ENCODE data around the gene TSSK2.
"Not testable (repeated sequence)": the region's sequence is repeated elsewhere in the genome, so short reads cannot be mapped to it uniquely, and the experiment has no call there.

TSSK2 gene

DNA sequence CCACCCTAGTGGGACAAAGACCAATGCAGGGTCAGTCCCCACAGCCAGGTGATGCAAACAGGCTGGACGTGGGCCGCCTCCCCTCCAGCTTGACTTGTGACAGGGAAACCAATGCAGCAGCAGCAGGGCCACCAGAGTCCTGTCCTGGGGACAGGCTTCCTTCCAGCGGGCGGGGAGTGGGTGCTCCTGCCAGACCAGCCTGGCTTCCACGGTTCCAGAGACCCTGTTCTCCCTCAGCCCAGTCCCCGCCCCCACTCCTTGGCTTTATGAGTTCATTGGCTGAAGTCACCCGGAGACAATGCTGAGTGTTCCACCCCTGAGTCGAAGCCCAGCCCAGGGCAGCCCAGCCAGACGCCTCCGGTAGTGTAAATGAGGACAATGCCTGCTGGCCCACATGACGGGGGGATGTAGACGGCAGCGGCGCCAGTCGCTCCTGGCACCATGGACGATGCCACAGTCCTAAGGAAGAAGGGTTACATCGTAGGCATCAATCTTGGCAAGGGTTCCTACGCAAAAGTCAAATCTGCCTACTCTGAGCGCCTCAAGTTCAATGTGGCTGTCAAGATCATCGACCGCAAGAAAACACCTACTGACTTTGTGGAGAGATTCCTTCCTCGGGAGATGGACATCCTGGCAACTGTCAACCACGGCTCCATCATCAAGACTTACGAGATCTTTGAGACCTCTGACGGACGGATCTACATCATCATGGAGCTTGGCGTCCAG, at the start of gene TSSK2:
Gene TSSK2 (plus strand): TSS at position 350 of the 726 bp plus-strand sequence. CDS start 92 bp downstream, at position 442.
- DNase-seq = no peak

DNA sequence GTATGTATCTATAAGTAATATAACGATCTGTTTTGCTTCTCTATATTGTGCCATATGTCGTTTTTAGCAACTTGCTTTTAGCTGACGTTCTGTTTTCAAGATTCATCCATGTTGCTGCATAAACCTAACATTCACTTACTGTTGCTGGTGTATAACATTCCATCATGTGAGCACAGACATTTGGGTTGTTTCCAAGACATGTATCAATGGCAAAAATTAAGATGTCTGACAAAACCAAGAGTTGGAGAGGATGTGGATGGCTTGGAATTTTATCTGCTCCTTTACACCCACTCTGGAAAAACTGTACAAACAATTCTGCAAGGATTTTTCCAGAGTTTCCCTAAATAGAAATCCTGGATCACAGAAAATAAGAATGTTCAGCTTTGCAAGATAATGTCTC, 49.8 kb upstream of the TSSK2 start:
- DNase-seq = no peak

DNA sequence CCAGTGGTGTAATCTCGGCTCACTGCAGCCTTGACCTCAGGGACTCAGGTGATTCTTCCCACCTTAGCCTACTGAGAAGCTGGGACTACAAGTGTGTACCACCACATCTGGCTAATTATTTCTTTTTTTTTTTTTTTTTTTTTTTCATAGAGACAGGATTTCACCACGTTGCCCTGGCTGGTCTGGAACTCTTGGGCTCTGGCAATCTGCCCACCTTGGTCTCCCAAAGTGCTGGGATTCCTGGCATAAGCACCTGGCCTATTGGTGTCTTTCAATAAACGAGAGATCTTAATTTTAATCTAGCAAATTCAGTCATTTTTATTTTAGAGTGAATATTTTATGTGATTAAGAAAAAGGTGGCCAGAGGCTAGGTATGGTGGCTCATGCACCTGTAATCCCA, 49.0 kb upstream of the TSSK2 start:
- no peak for DNase-seq

DNA sequence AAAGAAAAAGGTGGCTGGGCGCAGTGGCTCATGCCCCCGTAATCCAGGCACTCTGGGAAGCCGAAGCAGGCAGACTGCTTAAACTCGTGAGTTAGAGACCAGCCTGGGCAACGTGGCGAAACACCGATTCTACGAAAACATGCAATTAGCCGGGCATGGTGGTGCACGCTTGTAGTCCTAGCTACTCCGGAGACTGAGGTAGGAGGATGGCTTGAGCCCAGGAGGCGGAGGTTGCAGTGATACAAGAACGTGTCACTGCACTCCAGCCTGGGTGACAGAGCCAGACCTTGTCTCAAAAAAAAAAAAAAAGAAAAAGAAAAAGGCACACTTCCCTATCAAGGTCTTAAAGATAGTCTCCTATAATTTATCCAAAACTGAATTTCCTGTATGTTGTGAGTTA, 48.3 kb upstream of the TSSK2 start:
- no peak for DNase-seq

DNA sequence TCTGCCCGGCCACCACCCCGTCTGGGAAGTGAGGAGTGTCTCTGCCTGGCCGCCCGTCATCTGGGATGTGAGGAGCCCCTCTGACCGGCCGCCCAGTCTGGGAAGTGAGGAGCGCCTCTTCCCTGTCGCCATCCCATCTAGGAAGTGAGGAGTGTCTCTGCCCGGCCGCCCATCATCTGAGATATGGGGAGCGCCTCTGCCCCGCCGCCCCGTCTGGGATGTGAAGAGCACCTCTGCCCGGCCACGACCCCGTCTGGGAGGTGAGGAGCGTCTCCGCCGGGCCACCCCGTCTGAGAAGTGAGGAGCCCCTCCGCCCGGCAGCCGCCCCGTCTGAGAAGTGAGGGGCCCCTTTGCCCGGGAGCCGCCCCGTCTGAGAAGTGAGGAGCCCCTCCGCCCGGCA, 47.0 kb upstream of the TSSK2 start:
- not testable (repeated sequence) for DNase-seq

DNA sequence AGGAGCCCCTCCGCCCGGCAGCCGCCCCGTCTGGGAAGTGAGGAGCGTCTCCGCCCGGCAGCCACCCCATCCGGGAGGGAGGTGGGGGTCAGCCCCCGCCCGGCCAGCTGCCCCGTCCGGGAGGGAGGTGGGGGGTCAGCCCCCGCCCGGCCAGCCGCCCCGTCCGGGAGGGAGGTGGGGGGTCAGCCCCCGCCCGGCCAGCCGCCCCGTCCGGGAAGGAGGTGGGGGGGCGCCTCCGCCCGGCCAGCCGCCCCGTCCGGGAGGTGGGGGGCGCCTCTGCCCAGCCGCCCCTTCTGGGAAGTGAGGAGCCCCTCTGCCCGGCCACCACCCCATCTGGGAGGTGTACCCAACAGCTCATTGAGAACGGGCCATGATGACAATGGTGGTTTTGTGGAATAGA, 46.5 kb upstream of the TSSK2 start:
- DNase-seq = not testable (repeated sequence)

DNA sequence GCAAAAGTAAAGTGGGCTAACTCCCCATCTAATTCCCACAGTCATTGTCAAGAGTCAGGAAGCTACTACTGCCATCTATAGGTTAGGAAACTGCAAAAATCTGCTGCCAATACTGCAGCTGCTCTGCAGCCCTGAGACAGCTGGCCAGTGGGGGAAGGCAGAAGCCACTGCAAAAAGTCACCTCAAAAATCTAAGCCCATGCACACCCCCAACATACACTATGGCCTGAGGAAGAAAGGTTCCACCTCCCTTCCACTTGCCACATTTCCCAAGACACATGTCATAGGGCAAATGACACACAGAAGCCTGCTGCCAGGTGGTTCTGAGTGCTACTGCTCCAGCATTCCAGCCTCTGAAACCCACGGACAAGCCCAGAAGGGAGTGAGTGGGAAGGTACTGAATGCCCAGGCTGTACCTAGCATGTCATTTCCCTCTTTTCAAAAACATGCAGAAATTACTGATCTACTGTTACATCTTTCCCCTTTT, 45.8 kb upstream of the TSSK2 start:
- no peak for DNase-seq

DNA sequence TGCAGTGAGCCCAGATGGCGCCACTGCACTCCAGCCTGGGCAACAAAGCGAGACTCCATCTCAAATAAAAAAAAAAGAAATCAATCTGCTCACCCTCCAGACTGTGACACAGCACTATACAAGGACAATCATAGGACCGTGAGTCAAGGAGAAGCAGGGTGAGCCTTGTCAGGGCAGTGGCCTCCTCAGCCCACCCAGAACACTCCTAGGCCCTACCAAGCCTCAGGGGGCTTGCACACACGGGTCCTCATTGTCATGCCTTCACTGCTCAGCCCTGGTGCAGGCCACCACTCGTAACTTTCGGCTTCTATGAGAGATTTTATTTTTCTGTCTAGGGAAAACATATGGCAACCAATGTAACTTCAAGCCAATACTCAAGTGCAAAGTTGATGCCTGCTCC, 44.7 kb upstream of the TSSK2 start:
- DNase-seq = no peak

DNA sequence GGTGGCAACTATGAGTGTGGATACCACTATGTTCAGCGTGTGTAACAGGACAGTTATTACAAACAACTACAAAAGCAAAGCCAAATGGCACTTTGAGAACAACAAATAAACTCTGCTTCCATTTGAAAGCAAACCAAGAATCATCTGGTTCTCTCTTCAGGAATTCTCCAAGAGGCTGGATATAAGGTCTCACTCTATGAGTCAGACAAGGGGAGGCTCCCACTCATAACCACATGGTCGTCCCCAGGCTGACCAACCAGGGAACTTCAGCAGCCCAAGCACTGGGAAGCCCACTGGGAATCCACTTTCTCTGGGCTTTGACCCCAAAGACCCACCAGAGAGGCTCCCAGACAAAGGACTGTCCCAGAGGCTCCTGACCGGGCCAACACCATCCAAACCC, 44.2 kb upstream of the TSSK2 start:
- DNase-seq = no peak

DNA sequence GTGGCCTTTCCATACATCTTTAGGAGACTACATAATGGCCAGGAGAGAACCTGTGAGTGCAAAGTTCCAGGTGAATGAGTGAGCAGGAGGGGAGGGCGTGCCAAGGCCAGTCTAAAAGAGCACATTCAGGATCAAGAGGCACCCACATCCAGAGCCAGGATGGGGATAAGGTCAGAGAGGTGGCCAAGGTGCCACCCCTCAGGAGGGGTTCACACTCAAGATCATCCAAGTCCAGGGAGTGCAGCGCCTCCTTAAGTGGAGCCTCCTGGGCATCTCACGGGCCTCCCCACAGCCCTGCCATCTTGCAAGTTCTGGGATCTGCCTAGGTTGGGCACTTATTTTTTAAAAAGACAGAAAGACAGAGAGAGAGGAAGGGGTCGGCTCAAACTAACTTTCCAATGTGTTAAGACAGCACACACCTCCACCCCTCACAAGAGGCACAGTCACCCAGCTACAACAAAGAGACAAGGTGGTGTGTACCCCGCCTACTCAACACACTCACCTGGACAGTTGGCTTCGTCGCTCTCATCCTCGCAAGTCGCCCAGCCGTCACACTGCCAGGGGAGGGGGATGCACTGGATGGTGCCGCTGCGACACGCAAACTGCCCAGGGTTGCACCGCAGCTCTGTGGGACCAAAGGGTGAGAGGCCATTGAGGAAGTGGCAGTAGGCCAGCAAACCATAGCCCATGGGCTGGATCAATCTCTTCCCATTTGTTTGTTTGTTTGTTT, 42.1 kb upstream of the TSSK2 start:
- DNase-seq = no peak

DNA sequence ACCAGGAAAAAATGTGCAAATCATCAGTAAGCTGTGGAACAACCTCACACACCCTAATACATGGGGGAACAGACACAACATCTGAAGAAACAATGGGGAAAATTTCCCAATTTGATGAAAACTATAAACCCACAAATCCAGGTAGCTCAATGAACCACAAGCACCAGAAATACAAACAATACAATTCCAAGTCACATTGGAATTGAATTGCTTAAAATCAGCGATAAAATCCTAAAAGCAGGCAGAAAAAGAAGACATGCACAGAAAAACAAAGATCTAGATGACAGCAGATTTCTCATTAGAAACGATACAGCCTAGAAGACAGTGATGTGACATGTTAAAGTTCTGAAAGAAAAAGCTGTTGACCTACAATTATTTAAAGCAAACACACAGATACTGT, 40.9 kb upstream of the TSSK2 start:
- no peak for DNase-seq

DNA sequence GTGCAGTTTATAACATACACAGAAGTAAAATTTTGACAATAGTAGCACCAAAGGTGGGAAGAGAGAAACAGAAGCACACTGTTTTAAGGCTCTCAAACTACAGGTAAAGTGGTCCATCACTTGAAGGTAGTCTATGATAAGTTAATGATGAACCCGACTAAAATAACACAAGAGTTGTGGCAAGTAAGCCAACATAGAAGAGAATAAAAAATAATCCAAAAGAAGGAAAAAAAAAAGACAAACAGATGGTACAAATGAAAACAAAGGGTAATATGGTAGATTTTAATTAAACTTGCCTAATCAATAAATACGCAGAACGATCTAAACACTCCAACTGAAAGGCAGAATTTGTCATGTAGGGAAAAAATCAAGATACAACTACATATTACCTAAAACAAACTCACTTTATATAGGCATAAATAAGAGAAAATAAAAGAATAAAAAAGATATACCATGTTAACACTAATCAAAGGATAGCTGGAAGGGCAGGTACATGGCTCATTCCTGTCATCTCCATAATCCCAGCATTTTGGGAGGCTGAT, 40.5 kb upstream of the TSSK2 start:
- DNase-seq = no peak

DNA sequence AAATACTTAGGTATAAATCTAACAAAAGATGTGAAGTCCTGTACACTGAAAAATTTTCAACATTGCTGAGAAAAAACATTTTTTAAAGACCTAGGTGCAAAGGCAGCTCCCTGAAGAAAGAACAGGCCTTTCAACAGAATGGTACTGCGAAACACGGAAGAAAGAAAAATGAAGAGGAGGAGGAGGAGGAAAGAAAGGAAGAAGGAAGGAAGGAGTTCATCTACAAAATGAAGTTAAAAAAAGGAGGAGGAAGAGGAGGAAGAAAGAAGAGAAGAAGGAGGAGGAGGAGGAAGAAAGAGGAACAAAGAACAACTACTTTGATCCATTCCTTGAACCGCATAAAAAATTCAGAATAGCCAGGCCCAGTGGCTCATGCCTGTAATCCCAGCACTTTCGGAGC, 38.4 kb upstream of the TSSK2 start:
- no peak for DNase-seq

DNA sequence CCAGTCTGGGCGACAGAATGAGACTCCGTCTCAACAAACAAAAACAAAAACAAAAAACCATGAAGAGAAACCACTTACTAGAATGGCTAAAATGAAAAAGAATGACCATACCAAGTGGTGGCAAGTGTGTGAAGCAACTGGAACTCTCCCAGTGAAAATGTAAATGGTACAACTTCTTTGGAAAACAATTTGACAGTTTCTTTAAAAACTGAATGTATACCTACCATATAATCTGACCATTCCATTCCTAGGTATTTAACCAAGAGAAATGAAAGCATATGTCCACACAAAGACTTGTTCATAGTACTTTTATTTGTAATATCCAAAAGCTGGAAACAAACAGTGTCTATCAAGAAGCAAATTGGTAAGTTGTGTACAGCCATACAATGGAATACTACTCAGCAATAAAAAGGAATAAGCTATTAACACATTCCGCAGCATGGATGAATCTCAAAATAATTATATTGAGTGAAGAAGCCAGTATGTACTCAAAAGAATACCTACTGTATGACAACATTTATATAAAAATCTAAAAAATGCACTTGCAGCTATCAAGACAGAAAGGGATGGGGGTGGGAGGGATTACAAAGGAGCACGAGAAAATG, 36.6 kb upstream of the TSSK2 start:
- no peak for DNase-seq

DNA sequence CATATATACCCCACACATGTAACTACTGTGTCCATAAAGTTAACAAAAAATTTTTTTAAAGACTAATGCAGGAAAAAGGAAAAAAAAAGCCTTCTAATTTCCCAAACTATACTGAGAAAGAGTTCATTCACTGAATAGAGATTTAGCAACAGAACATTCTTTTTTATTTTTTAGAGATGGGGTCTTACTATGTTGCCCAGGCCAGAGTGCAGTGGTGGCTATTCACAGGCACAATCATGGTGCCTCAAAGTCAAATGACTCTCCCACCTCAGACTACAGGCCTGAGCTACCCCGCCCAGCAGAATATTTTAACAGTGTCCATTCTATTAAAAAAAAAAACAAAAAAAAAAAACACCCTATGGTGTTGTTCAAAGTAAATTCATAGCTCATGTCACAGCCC, 34.6 kb upstream of the TSSK2 start:
- no peak for DNase-seq

DNA sequence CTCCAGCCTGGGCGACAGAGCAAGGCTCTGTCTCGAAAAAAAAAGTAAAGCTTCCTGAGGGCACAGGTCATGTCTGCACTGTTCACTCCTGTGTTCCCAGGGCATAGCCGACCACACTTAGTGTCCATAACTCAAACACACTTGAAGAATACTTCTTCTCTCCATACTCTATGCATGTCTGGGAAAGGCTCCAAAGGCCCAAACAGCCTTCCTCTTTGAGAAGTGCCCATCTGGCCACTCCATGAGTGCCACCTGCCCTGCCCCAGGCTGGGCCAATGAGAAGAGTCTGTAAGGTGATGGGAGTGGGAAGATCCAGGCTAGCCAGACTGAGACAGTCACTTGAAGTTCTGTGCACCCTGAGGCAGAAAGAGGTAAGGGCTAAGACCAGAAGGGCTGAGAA, 33.6 kb upstream of the TSSK2 start:
- no peak for DNase-seq

DNA sequence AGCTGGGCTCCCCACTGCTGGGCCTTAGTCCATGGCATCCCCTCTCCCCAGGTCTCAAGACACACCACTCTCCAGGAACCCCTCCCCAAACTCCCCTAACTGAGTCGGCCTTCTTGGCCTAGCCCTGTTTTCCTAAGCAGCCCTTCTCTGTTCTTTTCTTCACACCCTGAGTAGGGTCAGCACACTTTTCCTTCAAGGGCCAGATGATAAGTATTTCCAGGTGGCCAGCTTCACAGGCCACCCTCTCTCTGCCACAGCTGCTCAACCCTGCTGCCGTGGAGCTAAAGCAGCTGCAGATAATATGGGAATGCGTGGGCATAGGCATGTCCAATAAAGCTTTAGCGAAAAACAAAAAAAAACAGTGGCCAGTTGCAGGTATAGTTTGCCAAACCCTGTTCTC, 33.0 kb upstream of the TSSK2 start:
- DNase-seq = no peak

DNA sequence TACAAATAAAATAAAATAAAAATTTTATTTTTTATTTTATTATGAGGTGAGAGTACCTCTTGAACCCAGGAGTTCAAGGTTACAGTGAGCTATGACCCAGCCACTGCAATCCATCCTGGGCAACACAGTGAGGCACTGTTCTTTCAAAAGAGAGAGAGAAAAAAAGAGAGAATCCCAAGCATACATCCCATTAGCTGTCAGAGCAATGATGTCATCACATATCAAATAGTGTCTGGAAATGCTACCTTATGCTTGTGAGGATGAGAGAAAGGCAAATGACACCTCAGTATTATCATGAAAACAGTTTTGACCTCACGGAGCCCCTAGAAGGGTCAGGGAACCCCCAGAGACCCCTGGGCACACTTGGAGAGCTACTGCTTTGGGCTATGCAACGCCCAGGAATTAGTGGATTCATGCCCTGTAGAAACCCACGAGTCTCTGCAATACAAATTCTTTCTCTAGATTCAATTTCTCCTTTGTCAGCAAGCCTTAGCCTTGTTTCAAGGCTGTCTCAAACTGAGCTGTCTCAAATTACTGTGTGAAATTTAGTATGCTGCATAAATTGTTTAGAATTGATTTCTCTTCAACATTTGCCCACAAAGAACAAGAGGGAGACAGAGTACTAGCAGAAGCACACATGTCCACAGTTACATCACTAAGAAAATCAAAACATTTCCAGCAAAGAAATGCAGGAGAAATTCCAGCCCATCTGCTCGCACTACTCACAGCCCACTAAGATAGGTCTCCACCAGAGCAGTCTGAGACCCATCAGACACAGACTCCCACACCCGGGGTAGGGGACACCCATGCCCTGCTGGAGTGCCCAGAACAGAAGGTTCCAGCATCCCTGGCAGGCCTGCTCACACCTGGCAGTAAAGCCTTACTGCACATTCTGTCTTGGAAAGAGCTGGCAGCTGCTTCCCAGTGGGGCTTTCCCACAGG, 27.0 kb upstream of the TSSK2 start:
- DNase-seq = no peak

DNA sequence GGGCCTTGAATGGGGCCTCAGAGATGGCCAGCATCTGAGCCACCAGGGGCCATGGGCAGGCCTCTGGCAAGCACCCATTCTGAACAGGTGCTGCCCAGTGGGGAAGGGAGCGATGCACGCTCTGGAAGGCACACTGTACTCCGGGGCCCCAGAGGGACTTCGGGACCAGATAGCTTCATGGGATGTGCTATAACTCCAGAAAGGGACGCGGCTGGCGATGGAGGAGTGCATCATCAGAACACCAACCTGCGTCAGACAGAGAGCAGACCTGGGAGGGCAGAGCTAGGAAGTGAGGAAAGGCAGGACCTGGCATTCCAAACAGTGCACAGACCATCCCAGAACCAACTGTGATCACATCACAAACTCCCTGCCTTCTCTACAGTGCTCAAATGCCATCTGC, 25.7 kb upstream of the TSSK2 start:
- DNase-seq = no peak

DNA sequence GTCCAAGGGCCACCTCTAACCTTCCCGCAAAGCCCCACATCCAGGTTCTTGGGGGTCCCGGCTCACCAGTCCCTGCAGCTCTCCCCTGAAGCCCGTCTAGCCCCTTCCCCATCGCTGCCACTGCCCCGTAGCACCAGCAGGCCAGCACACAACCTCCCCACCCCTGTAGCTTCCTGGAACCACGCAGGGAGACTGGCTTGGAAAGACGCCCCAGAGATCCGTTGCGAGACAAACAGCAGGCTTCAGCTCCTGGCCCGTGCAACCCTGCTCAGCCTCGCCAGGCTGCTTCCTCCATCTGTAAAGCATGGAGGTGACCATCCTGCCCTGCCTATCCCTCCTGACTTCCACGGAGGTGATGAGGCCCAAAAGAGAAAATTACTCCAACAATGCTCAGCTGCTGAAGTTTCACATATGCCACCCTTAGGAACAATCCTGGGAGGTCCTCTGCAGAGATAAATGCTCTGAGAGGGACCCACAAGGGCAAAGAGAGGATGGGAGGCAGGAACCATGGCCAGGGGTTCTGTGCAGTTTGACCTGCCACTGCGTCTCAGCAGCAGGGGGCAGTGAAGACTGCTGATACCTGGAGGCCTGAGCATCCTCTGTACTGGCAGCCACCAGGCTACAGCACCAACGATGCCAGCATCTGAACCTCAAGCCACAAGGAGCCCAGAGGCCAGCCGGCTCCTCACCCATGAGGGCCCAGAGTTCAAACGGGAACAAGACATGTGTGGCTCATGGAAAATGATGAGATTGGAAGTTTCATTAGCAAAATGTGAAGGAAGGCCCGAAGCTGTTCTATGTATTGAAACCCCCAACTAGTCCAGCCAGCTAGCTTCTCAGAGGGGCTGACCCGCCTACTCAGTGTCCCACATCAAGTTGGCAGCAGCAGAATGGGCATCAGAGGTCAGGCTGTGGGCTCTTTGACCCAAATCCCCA, 25.0 kb upstream of the TSSK2 start:
- peak; percentile 39 to 54 for DNase-seq

Data from activated T-cell treated with anti-CD3 and anti-CD28 coated beads, Interleukin-2, amount 50 U/mL, for 48 hours (primary cell).